IPS DF 4.7 (cell line): Measurements from ENCODE around the gene HK1.
"Not testable (repeated sequence)": the region's sequence is repeated elsewhere in the genome, so short reads cannot be mapped to it uniquely, and the experiment has no call there.

Experiments used
- DNase-seq: peaks from one replicate; pipeline ENCODE4 v3.0.0-alpha.2; 2013; ENCODE audit warnings: low spot score; ENCODE audit errors: extremely low read depth

HK1 gene

DNA sequence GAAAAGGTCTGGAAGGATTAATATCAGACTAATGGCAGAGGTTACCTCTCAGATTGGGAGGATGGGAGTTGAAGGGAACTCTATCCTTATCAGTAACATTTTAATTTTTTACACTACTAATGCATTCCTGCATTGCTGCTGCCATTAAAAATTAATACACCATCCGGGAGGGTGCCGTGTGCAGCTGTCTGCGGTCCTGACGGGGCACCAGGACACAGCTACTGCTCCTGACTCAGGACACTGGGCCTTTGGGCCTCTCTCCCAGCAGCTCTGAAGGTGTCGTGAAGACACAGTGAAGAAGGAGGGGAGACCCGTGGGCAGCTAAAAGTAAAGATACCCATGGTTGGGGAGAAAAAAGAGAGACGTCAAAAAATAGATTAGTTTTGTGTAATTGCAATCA, 23.4 kb upstream of the HK1 start:
- DNase-seq: no peak

DNA sequence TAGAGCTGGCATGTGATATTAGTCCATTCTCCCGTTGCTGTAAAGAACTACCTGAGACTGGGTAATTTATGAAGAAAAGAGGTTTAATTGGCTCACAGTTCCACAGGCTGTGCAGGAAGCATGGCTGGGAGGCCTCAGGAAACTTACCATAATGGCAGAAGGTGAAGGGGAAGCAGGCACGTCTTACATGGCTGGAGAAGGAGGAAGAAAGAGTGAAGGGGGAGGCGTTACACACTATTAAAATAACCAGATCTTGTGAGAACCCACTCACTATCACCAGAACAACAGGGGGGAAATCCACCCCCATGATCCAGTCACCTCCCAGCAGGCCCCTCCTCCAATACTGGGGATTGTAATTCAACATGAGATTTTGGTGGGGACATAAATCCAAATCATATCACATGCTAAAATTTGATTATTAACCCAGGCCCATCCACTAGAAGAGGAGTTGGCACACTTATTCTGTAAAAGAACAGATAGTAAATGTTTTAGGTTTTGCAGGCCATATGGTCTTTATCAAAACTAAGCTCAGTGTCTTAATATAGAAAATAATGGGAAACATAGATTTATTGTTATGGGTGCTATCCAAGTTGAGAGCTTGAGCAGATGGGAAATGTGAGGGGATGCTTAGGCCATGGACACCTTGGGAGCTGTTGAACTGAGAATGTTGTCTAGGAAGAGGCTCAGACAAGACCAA, 18.6 kb upstream of the HK1 start:
- DNase-seq: no peak

DNA sequence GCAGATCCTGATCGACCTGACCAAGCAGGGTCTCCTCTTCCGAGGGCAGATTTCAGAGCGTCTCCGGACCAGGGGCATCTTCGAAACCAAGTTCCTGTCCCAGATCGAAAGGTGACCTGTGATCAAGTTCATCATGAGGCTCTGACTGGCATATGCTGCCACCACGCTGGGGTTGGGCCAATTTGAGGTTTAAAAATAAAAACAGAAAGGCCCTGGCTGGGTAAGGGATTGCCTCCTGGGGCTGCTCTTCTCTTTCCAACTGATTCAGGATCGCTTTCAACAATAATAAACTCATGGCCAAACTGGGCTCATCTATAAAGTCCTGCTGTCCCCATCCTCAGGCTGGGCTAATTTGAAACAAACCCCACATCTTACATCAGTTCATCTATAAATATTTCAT, 17.1 kb upstream of the HK1 start:
- no peak for DNase-seq

DNA sequence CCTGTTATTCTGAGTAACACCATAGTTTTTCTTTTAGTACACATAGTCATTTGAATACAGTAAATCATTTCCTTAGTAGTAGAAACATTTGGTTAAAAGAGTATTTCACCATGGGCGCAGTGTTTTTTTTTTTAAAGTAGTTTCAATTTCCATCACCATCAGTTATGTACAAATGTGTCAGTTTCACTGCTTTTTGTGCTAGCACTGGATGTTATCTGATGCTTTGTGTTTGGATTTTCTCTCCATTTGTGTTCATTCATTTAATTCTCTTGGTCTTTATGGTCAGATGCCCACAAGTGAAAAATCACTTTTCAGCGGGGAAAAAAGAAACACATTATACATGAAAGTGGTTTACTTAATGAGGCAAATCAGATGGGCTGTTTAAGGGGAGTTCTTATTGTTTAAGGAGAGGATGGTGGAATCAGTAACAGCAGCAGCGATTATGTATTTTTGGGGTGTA, 16.0 kb upstream of the HK1 start:
- no peak for DNase-seq

DNA sequence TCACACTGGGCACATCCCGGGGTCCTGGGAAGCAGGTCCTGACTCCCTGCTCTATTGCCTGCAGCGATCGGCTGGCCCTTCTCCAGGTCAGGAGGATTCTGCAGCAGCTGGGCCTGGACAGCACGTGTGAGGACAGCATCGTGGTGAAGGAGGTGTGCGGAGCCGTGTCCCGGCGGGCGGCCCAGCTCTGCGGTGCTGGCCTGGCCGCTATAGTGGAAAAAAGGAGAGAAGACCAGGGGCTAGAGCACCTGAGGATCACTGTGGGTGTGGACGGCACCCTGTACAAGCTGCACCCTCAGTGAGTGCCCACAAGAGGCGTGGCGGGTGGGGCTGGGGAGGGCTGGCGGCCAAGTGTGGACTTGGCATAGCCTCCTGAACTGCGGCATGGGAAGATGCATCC, 12.8 kb upstream of the HK1 start:
- DNase-seq: no peak

DNA sequence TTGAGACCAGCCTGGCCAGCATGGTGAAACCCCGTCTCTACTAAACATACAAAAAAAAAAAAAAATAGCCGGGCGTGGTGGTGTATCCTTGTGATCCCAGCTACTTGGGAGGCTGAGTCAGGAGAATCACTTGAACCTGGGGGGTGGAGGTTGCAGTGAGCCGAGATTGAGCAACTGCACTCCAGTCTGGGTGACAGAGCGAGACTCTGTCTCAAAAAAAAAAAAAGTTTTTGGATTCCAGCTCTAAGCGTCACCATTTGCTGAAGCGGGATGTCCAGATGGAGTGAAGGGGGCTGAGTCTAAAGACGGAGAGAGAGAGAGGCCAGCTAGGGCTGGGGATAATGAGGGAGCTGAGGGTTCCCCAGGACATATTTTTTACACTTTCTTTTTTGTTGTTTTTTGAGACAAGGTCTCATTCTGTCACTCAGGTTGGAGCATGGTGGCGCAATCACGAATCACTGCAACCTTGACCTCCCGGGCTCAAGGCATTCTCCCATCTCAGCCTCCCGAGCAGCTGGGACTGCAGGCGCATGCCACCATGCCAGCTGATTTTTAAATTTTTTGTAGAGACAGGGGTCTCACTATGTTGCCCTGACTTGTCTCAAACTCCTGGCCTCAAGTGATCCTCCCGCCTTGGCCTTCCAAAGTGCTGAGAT, 9.4 kb upstream of the HK1 start:
- no peak for DNase-seq

DNA sequence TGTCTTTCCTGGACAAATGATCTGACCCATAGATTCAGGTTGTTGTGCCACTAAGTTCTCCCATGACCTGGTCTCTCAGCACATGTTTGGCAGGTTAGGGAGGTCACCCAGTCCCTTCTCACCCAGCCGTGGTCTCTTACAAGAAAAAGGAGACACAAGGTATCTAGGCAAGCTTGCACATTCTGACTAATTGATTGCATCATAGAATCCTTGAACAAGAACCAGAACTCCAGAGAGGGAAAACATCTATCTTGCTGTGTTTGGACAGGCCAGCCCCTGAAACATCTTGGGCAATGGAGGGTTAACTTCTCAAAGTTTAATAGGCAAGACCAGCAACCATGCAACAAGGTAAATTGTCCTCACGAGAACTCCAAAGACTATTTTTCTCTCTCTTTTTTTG, 8.5 kb upstream of the HK1 start:
- no peak for DNase-seq

DNA sequence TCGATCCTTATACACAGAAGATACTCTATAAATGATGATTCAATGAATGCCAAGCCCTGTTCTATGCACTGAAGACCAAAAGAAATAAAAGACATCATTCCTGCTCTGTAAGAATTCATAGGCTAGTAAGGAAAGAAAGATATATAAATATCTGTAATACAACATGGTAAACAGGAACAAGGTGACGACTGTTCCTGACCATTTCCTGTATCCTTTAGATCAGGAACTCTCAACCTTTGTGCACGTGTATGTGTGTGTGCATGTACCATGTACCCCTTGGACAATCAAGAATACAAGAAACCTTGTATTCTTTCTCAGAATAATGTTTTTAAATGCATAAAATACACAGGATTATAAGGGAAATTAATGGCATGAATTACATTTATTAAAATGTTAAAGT, 7.3 kb upstream of the HK1 start:
- DNase-seq: no peak

DNA sequence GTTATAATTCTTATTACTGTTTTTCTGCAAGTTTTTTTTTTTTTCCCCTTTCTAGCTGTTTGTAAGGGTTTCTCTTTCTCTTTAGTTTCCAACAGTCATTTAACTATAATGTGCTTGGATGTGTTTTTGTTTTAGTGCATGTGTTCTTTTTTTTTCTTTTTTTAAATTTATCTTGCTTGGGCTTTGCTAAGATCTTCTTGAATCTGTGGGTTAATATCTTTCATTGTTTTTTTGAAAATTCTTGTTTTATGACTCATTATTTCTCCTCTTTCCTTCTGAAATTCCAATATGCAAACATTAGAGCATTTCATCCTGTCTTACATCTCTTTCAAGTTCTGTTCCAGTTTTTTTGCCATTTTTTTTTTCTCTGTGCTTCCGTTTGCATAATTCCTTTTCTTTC, 5.7 kb upstream of the HK1 start:
- no peak for DNase-seq

DNA sequence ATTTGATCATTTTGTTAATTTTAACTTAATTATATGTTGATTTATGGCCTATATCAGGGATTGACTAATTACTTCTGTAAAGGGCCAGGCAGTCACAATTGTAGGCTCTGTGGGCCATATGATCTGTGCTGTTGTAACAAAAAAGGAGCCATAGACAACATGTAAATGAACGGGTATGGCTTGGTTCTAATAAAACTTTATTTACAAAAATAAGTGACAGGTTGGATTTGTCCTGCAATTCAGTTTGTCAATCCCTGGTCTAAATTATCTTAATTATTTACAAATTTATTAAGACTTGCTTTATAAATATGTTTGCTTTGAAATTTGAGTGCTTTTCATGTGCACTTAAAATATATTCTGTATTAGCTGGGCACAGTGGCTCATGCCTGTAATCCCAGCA, 2.9 kb upstream of the HK1 start:
- no peak for DNase-seq

DNA sequence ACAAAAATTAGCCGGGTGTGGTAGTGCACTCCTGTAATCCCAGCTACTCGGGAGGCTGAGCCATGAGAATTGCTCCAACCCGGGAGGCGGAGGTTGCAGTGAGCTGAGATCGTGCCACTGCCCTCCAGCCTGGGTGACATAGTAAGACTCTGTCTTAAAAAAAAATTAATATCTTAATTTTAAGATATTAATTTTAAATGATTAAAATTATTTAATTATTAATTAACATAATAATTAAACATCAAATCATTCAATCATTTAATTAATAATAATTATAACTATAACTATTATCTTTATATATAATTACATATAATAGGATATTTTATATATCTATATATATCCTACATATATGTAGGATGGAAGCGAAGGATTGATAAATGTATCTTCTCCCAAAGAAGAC, 1.8 kb upstream of the HK1 start:
- no peak for DNase-seq

DNA sequence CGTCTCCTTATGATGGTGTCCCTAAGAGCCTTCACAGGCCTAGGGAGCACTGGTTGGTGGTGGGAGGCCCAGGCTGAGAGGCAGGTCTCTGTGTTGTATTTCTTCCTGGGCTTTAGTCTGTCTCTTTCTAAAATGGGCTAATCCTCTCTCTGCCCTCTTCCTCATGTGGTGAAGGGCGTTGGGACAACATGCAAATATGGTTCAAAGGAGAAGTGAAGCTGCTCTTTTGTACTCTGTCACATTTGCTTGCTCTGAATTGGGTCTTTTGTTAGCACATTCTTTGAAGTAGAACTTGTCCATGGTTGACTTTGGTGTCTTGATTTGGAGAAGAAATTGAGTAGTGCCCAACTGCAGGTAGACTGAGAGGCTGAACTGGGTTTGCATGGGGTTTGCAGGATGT, 814 bp downstream of the HK1 start:
- no peak for DNase-seq

DNA sequence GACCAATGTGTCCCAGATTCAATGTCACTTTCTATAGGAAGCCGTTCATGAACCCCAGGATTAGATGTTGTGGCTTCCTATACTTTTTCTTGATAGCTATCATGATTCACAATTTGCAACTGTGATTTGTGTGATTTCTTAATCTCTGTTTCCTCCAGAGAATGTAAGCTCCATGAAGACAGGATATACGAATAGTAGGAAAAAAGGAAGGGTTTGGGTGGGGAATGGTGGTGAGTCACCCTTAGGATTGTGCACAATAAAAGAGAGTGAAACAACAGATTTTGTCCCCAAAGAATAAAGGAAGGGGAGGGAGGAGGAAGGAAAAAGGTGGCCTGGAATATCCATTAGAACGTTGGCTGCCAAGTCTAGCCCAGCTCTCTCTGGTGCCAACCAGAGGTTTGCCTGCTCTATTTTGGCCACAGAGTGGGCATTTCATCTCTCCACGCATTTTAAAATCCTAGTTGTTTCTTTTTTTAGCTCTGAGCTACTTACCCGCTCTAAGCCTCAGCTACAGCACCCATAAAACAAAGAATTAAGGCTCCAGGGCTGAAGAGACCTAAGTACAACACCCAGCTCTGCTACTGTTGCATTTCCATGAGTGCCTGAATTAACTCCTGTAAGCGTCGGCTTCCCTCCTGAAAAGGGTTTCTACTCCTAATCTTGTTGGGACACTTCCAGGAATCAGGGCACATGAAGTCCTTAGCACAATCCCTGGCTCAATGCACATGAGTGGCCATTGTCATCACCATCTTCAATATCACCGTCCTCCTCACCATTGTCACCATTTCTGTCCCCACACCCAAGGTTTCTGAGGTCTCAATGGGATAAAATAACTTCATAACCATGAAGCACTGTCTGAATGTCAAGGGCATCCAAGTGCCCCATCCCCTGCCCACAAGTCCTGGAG, 3.5 kb downstream of the HK1 start:
- DNase-seq: no peak

DNA sequence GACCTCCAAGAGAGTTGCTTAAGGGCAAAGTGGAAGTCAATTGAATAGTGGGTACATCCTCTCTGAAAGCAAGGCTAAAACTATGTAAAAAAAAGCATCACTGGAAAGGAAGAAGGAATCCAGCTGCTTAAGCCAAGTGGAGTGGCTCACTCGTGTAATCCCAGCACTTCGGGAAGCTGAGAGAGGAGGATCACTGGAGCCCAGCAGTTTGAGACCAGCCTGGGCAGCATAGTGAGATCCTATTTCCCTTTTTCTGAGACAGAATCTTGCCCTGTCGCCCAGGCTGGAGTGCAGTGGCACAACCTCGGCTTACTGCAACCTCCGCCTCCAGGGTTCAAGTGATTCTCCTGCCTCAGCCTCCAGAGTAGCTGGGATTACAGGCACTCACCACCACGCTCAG, 6.1 kb downstream of the HK1 start:
- not testable (repeated sequence) for DNase-seq

DNA sequence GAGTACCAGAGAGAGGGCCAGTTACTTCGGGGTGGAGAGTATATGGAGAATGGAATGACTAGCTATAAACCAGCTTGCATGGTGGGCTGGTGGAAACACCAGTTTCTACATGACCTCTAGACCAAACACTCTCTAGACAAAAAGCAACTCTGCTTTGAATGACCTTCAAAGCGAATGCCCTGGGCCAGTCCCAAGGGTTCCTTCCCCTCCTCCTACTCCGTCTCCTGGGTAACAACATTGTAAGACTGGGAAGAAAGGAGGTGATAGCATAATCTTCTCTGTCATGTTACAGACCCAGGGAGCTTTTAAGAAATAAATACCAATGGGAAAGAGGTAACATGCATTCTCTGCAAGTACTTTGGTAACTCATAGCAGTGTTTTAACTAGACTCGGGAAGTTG, 7.4 kb downstream of the HK1 start:
- no peak for DNase-seq

DNA sequence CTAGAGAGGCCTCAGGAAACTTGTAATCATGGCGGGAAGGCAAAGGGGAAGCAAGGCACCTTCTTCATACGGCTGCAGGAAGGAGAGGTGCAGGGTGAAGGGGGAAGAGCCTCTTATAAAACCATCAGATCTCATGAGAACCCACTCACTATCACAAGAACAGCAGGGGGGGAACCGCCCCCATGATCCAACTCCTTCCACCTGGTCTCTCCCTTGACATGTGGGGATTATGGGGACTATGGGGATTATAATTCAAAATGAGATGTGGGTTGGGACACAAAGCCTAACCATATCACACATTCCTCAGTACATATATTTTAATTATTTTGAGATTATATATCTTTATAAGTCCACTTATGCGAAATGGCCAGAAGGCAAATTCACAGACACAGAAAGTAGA, 8.9 kb downstream of the HK1 start:
- DNase-seq: no peak

DNA sequence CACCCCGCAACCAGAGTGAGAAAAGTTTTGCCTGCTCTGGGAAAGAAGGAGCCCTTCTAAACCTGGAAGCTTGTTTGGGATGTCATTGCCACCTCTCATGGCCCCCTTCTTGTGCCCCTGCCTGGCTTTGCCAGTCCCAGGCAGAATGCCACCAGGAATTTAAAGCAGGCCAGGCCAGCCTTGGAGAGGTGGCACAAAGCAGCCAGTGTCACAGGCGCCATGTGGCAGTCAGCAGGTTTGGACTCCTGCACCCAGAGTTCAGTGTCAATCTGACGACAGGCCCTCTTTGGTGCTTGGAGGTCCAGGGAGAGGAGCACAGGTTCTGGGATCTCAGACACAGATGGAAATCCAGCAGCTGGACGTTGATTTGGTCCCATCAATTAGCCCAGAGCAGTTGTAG, 12.7 kb downstream of the HK1 start:
- DNase-seq: no peak

DNA sequence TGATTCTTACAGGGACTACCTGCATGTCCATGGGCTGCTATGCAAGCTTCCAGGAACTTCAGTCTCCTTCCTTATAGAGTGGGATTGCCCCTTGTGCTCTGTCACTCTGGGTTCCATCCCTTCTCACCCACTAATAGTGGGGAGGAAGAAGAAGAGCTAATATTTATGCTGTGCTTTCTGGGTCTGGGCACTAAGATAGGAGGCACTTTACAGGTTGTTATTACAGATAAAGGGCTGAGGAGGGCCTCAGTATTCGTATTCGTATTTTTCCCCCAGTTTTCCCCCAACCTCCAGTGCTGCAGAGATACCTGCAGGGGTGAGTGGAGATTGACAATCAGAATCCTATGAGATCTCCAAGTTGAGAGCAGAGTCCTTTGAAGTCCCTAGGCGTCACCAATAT, 14.2 kb downstream of the HK1 start:
- no peak for DNase-seq

DNA sequence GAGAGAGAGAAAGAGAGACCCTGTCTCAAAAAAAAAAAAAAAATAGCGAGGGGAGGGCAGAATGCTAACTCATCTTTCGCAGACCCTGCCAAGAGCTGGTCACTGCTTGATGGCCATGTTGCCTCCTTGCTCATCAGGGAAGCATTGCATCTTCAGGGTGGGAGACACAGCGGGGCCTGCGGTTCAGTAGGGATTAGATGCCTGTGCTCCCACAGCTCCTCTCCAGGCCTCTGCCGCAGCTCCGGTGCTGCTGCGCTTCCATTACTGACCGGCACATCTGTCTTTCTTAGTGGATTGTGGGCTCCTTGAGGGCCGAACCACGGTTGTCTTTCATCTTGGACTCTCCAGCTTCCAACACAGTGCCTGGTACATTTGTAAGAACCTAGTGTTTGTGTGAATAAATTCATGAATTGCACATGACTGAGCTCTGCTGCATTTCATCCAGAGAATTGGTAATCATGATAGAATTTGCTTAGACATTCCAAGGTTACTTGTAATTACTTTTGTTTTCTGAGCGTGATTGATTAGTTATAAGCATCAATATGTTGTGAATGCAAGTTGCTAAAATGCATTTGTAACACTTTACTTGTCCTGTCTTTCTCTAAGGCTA, 16.8 kb downstream of the HK1 start:
- no peak for DNase-seq

DNA sequence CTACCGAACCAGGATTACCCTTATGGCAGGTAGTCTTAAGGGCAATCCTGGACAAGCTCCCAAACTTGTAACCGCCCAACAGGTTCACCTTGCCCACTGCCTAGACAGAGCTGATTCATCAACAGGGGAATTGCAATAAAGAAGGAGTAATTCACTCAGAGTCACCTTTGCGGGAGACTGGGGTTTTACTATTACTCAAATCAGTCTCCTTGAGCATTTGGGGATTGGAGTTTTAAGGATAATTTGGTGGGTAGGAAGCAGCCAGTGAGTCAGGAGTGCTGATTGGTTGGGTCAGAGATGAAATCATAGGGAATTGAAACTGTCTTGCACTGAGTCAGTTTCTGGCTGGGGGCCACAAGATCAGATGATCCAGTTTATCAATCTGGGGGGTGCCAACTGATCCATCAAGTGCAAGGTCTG, 25.3 kb downstream of the HK1 start:
- no peak for DNase-seq

DNA sequence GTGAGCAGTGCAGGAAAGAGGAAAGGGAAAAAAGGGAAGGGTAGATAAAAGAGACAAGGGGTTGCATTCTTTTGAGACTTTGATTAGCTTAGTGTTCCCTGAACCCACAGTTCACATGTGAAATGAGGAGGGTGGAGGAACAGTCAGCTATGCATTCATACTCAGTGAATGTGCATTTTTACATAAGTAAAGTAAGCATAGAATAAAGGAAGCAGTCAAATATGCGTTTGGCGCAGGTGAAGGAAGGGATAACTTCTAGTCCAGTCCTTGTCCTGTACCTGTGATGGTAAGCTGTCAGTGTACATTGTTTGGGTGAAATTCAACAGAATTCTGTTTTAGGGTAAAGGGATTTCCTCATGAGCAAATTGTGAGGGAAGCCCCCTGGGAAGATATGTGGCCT, 28.1 kb downstream of the HK1 start:
- no peak for DNase-seq

DNA sequence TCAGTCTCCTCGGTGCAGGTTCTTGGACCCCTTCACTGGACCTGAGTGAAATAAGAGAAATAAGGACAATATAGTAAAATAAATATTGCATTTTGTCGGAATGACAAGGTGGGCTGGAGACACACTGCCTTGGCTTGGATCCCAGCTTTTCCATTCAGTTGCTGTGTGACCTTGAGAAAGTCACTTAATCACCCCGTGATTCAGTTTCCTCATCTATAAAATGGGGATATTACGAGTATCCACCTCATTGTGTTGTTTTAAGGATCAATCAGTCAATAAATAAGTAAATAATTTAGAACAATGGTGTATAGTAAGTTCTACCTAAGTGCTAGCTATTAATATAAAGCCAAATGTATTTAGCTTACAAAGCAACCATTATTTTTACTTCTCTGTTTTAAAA, 29.1 kb downstream of the HK1 start:
- DNase-seq: no peak
